Neural cell (in vitro differentiated cells): Measurements from ENCODE around the gene SLC24A2. TPM values are rescaled to one million over a fixed set of nuclear protein-coding genes. Genes with fewer than 3 reads are reported as not detected.

ENCODE experiments used
- H2AFZ ChIP-seq: fragments of 200-600, 300-800 bp; sonication (generic), shearing (Covaris generic); 2 replicates; pipeline ENCODE4 v1.6.0; 2014; ENCODE audit warnings: low read depth, mild to moderate bottlenecking, antibody characterized with exemption, low read length, moderate library complexity
- H3F3A ChIP-seq: fragments of 200-600 bp; shearing (Covaris generic); 2 replicates; pipeline ENCODE4 v1.6.1; 2016; ENCODE audit warnings: mild to moderate bottlenecking, moderate library complexity, mixed read lengths, antibody characterized with exemption, low read length; ENCODE audit not compliant: insufficient read depth, poor library complexity, severe bottlenecking
- H3K27ac ChIP-seq: fragments of 200-600, 300-800 bp; sonication (generic), shearing (Covaris generic); 2 replicates; pipeline ENCODE4 v1.5.1; 2014; ENCODE audit warnings: mild to moderate bottlenecking, low read length, moderate library complexity
- H3K27me3 ChIP-seq: fragments of 300-800, 200-600 bp; sonication (generic), shearing (Covaris generic); 2 replicates; pipeline ENCODE4 v1.6.0; 2014; ENCODE audit warnings: mild to moderate bottlenecking, low read depth, low read length, moderate library complexity; ENCODE audit not compliant: insufficient read depth
- H3K36me3 ChIP-seq: fragments of 300-800, 200-600 bp; sonication (generic), shearing (Covaris generic); 2 replicates; pipeline ENCODE4 v1.5.1; 2014; ENCODE audit warnings: mild to moderate bottlenecking, antibody characterized with exemption, low read length, moderate library complexity; ENCODE audit not compliant: insufficient read depth
- H3K4me2 ChIP-seq: fragments of 300-800, 200-600 bp; sonication (generic), shearing (Covaris generic); 2 replicates; pipeline ENCODE4 v1.6.0; 2014; ENCODE audit warnings: mild to moderate bottlenecking, low read length
- H3K4me3 ChIP-seq: fragments of 300-800, 200-600 bp; sonication (generic), shearing (Covaris generic); 2 replicates; pipeline ENCODE4 v1.5.1; 2014; ENCODE audit warnings: mild to moderate bottlenecking, low read length, moderate library complexity
- H3K79me2 ChIP-seq: fragments of 200-600 bp; shearing (Covaris generic); replicated peaks from 2 replicates; pipeline ENCODE4 v1.6.0; 2014; ENCODE audit warnings: mild to moderate bottlenecking, low read length, moderate library complexity; ENCODE audit not compliant: insufficient read depth
- H3K9ac ChIP-seq: fragments of 300-800, 200-600 bp; sonication (generic), shearing (Covaris generic); 2 replicates; pipeline ENCODE4 v1.6.1; 2016; ENCODE audit warnings: mild to moderate bottlenecking, low read length, mixed read lengths
- H3K9me2 ChIP-seq: fragments of 200-600 bp; shearing (Covaris generic); 2 replicates; pipeline ENCODE4 v1.6.1; 2016; ENCODE audit warnings: mild to moderate bottlenecking, low read length, mixed read lengths; ENCODE audit not compliant: insufficient read depth
- H3K9me3 ChIP-seq: fragments of 200-600, 300-800 bp; sonication (generic), shearing (Covaris generic); 2 replicates; pipeline ENCODE4 v1.6.1; 2016; ENCODE audit warnings: mild to moderate bottlenecking, mixed run types, low read length, moderate library complexity, mixed read lengths
- H4K20me1 ChIP-seq: fragments of 200-600 bp; shearing (Covaris generic); 2 replicates; pipeline ENCODE4 v1.6.1; 2016; ENCODE audit warnings: mild to moderate bottlenecking, mixed run types; ENCODE audit not compliant: insufficient read depth
- EP300 ChIP-seq: fragments of 450-650 bp; conservative IDR thresholded peaks from 2 replicates; pipeline ENCODE4 v1.6.1; 2014; ENCODE audit warnings: antibody characterized with exemption, mild to moderate bottlenecking, moderate library complexity; ENCODE audit not compliant: poor library complexity, severe bottlenecking
- EZH2 ChIP-seq: fragments of 200-600, 300-800 bp; shearing (Covaris generic), sonication (generic); IDR thresholded peaks from 2 replicates; pipeline ENCODE4 v1.6.1; 2014; ENCODE audit warnings: antibody characterized with exemption, low read length, borderline replicate concordance, mild to moderate bottlenecking; ENCODE audit not compliant: insufficient read depth, poor library complexity, severe bottlenecking
- MXI1 ChIP-seq: fragments of 450-650 bp; conservative IDR thresholded peaks from 2 replicates; pipeline ENCODE4 v1.6.1; 2014; ENCODE audit warnings: antibody characterized with exemption, mild to moderate bottlenecking; ENCODE audit not compliant: poor library complexity, severe bottlenecking
- POLR2AphosphoS5 ChIP-seq: IDR thresholded peaks from 2 replicates; pipeline ENCODE4 v1.6.1; 2012
- RAD21 ChIP-seq: fragments of 450-650 bp; conservative IDR thresholded peaks from 2 replicates; pipeline ENCODE4 v1.6.1; 2014; ENCODE audit warnings: antibody characterized with exemption, mild to moderate bottlenecking, moderate library complexity
- SMC3 ChIP-seq: fragments of 450-650 bp; conservative IDR thresholded peaks from 2 replicates; pipeline ENCODE4 v1.6.1; 2014; ENCODE audit warnings: antibody characterized with exemption, mild to moderate bottlenecking, moderate library complexity; ENCODE audit not compliant: poor library complexity
- TAF1 ChIP-seq: IDR thresholded peaks from 2 replicates; pipeline ENCODE4 v1.6.1; 2012; ENCODE audit warnings: low read depth
- polyA plus RNA-seq: library from polyadenylated mRNA; depleted of rRNA; stranded (reverse); fragments of >200 nt; gene quantifications from 2 replicates; pipeline ENCODE4 v1.2.3, GENCODE V29; 2014
- TF ChIP-seq, protein P1 (sequence below): fragments of 450-650 bp; IDR thresholded peaks from 2 replicates; pipeline ENCODE4 v1.5.1; 2014; ENCODE audit warnings: antibody characterized with exemption, mild to moderate bottlenecking, moderate library complexity; ENCODE audit not compliant: poor library complexity, severe bottlenecking
- TF ChIP-seq, protein P2 (sequence below): IDR thresholded peaks from 2 replicates; pipeline ENCODE4 v1.6.1; 2012; ENCODE audit warnings: borderline replicate concordance

Gene SLC24A2
- polyA plus RNA-seq, 1 donor from 2014 or later, result 0.56 TPM

DNA sequence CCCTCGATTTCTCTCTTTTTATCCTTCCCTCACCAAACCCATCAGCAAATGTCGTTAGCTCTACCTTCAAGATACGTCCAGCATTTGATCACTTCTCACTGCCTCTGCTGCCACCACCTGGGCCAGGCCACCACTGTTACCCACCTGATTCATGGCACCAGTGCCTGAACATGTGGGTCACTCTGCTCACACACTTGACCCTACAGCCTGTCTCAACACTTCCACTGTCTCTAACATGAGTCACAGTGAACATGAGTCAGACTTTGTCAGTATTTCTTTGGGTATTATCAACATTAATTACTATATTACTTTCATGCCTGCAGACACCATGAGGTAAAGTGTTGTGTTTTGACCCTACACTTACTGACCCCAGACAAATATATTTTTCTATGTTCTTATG is 19.6 kb downstream of the SLC24A2 start:
- no peaks in the 10 kb centered on the region for H4K20me1 ChIP-seq
- H3K27me3 ChIP-seq, result no peaks in the 10 kb centered on the region
- no peaks in the 10 kb centered on the region for H3K9me2 ChIP-seq
- no peak overlapping the region for H3K4me2 ChIP-seq
- H3K4me3 ChIP-seq, result no peak overlapping the region
- no peak for TF ChIP-seq EZH2
- TF ChIP-seq, protein P1, sequence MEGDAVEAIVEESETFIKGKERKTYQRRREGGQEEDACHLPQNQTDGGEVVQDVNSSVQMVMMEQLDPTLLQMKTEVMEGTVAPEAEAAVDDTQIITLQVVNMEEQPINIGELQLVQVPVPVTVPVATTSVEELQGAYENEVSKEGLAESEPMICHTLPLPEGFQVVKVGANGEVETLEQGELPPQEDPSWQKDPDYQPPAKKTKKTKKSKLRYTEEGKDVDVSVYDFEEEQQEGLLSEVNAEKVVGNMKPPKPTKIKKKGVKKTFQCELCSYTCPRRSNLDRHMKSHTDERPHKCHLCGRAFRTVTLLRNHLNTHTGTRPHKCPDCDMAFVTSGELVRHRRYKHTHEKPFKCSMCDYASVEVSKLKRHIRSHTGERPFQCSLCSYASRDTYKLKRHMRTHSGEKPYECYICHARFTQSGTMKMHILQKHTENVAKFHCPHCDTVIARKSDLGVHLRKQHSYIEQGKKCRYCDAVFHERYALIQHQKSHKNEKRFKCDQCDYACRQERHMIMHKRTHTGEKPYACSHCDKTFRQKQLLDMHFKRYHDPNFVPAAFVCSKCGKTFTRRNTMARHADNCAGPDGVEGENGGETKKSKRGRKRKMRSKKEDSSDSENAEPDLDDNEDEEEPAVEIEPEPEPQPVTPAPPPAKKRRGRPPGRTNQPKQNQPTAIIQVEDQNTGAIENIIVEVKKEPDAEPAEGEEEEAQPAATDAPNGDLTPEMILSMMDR, result no peak
- TF ChIP-seq, protein P2, sequence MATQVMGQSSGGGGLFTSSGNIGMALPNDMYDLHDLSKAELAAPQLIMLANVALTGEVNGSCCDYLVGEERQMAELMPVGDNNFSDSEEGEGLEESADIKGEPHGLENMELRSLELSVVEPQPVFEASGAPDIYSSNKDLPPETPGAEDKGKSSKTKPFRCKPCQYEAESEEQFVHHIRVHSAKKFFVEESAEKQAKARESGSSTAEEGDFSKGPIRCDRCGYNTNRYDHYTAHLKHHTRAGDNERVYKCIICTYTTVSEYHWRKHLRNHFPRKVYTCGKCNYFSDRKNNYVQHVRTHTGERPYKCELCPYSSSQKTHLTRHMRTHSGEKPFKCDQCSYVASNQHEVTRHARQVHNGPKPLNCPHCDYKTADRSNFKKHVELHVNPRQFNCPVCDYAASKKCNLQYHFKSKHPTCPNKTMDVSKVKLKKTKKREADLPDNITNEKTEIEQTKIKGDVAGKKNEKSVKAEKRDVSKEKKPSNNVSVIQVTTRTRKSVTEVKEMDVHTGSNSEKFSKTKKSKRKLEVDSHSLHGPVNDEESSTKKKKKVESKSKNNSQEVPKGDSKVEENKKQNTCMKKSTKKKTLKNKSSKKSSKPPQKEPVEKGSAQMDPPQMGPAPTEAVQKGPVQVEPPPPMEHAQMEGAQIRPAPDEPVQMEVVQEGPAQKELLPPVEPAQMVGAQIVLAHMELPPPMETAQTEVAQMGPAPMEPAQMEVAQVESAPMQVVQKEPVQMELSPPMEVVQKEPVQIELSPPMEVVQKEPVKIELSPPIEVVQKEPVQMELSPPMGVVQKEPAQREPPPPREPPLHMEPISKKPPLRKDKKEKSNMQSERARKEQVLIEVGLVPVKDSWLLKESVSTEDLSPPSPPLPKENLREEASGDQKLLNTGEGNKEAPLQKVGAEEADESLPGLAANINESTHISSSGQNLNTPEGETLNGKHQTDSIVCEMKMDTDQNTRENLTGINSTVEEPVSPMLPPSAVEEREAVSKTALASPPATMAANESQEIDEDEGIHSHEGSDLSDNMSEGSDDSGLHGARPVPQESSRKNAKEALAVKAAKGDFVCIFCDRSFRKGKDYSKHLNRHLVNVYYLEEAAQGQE, result no peak
- TF ChIP-seq EP300, result no peak
- TF ChIP-seq TAF1, result no peak
- no peak overlapping the region for H3K9ac ChIP-seq
- no peaks in the 10 kb centered on the region for H3K79me2 ChIP-seq
- no peaks in the 10 kb centered on the region for H3K9me3 ChIP-seq
- H2AFZ ChIP-seq, result no peak overlapping the region
- H3F3A ChIP-seq, result no peaks in the 10 kb centered on the region
- H3K36me3 ChIP-seq, result no peaks in the 10 kb centered on the region
- H3K27ac ChIP-seq, result no peak overlapping the region

DNA sequence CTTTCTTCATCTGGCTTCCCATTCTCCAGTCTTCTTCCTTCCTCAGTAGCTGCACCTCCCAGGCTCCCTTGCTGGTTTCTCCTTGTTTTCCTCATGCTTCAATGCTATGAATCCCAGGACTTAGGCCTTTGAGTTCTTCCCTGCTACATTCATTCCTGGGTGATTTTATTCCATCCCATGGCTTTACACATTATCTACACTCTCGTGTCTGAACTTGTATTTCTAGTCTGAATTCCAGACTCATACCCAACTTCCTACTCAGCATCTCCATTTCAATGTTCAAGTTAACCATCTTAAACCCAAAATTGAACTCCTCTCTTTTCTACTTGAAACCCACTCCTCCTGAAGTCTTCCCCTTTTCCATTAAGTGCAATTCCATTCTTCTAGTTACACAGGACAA is 20.0 kb downstream of the SLC24A2 start:
- no peaks in the 10 kb centered on the region for H3K9me2 ChIP-seq

More for the DNA sequence above, 20.0 kb downstream of the SLC24A2 start:
- Histone ChIP-seq H3K27ac (no peak overlapping the region), H3K27me3 (no peaks in the 10 kb centered on the region), H3K9ac (no peak overlapping the region), H3F3A (no peaks in the 10 kb centered on the region), H3K4me3 (no peak overlapping the region), H4K20me1 (no peaks in the 10 kb centered on the region), H2AFZ (no peak overlapping the region), H3K79me2 (no peaks in the 10 kb centered on the region), H3K9me3 (no peaks in the 10 kb centered on the region), H3K4me2 (no peak overlapping the region), H3K36me3 (no peaks in the 10 kb centered on the region)
- TF ChIP-seq RAD21 (no peak), TAF1 (no peak), POLR2AphosphoS5 (no peak), SMC3 (no peak), EP300 (no peak), EZH2 (no peak), MXI1 (no peak)
- TF ChIP-seq, protein P2, result no peak
- TF ChIP-seq, protein P1, result no peak
